ENCODE results near the gene LTA4H.

LTA4H gene

DNA sequence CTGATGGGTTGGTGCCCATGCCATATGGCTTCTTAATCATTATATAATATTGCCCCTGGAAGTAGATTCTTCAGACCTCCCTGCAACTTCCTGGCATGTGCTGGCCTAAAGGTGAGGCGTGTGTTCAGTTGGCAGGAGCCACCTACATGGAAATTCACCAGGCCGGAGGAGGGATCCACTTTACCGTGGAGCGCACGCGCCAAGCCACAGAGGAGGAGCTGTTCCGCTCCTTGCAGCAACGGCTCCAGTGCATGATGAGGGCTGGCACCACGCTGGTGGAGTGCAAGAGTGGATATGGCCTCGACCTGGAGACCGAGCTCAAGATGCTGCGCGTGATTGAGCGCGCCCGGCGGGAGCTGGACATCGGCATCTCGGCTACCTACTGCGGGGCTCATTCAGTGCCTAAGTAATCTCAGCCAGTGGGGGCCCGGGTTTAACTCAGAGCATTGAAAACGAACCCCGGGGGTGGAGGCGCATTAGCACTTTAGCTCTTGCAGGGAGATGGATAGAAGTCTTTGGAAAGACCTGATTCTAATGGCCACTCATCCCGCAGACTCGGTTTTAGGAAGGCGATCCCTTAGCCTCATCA, 78.7 kb downstream of the LTA4H start:
- no peak for DNase-seq (ENCODE audit: low read depth)

DNA sequence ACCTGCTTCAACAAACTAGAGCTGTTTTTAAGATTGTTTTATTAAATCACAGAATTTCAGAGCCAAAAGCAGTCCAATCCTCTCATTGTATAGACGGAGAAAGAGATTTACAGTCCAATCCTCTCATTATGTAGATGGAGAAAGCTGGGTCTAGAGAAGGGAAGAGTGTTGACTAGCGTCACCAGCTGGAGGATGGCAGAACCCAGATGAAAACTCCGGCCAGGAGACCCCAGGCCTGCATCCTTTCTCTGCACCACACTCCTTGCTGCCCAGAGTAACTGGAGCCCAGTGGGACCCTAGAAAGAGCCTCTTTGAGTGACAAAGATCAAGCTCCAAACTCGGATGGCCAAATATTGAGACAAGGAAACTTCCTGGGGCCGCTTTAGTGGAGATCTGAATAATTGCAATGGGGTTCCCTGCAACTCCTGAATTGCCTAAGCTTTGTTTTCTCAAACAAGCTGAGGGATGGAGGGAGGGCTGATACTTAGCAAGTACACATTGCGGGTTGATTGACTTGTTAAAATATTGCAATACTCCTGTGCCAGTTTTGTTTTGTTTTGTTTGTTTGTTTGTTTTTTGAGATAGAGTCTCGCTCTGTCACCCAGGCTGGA, 79.7 kb downstream of the LTA4H start:
- no peak for DNase-seq (ENCODE audit: low read depth)

DNA sequence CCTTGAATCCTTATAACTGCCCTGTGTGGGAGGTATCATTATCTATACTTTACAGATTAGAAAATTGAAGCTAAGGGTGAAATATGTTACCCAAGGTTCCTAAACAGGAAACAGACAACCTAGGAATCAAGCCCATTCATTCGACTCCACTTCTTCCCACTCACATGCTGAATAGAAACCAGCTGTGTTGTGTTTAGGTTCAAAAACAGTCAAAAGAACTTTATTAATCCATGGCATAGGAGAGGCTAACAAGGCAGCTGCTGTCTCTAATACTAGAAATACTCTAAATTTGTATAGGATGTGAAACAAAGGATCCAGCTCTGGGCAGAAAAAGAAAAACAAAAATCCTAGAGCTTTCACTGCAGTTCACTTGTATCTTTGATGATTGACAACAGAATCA, 82.4 kb downstream of the LTA4H start:
- DNase-seq (ENCODE audit: low read depth), result no peak

DNA sequence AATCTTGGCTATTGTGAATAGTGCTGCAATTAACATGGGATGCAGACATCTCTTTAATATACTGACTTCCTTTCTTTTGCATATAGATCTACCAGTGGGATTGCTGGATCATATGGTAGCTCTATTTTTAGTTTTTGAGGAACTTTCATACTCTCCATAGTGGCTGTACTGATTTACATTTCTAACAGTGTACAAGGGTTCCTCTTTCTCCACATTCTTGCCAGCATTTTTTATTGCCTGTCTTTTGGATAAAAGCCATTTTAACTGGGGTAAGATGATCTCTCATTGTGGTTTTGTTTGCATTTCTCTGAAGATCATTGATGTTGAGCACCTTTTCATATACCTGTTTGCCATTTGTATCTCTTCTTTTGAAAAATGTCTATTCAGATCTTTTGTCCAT, 83.9 kb downstream of the LTA4H start:
- DNase-seq (ENCODE audit: low read depth), result no peak

Data from fibroblast of gingiva (primary cell).